Measurements from ENCODE around the gene NTM. TPM values are rescaled to one million over a fixed set of nuclear protein-coding genes. Genes with fewer than 3 reads are reported as not detected.

NTM gene
- polyA plus RNA-seq, 4 donors, result 0.94 to 3.1 (median 1.4) TPM; not detected in 1

DNA sequence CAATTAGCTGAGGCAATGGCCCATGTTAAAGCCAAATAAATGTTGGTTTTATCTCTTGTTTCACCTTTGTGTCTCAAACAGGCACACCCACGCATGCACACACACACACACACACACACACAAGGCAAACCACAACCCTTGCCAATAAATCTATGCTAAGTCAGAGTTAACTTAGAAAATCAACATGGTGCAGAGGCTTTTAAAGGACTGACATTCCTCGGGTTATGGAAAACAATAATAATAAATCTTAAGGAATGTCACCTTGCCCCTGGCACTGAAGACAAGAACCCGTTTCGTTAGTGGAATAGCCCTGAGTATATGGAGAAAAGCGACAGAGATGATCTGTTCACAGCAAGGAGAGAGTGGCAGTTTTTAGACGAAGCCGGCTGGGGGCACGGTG lies 326.3 kb downstream of the NTM start:
- Histone ChIP-seq H3K27ac (ENCODE audit: low read depth in 1 of 3, low read length in 2 of 3) (no peak overlapping the region), H3K4me3 (ENCODE audit: low read depth in 1 of 3, low read length in 3 of 3) (no peak overlapping the region), H3K27me3 (ENCODE audit: control insufficient read depth in 3 of 3, insufficient read depth in 3 of 3, low read length in 3 of 3) (peaks cover 0 to 21% (median 4%) of the 10 kb centered on the region in 3 donors), H3K9me3 (ENCODE audit: control insufficient read depth in 2 of 2, insufficient read depth in 1 of 2, low read depth in 1 of 2, low read length in 1 of 2) (no peaks in the 10 kb centered on the region), H3K36me3 (ENCODE audit: control insufficient read depth in 3 of 3, insufficient read depth in 2 of 3, low read depth in 1 of 3, low read length in 3 of 3) (no peaks in the 10 kb centered on the region), H3K4me1 (ENCODE audit: control insufficient read depth in 3 of 3, insufficient read depth in 2 of 3, low read depth in 1 of 3, low read length in 2 of 3) (no peaks in the 10 kb centered on the region)
- DNase-seq (no peak), FAIRE-seq (no peak)
- WGBS, 3 donors, result 69 to 79% (median 70%) methylated on average over 8 of the region's 8 CpGs

DNA sequence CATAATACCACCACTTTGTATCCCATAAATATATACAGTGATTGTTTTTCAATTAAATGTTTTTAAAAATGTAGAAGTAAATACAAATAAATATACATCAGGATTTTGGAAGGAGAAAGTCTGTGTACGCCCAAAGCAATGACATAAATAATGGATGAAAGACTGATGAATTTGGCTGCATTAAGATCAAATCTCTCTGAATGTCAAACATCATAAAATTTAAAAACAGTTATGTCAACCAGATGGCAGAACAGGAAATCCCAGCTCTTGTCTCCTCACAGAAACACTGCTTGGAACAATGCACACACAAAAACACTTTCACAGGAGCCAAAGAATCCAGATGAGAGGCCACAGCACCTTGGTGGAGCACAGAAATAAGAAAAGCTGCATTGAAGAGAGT lies 332.9 kb downstream of the NTM start:
- FAIRE-seq (no peak), DNase-seq (no peak)
- H3K9me3 ChIP-seq (ENCODE audit: control insufficient read depth in 2 of 2, insufficient read depth in 1 of 2, low read depth in 1 of 2, low read length in 1 of 2), result peaks cover 0 to 10% of the 10 kb centered on the region in 2 donors
- H3K4me3 ChIP-seq (ENCODE audit: low read depth in 1 of 3, low read length in 3 of 3), result no peak overlapping the region
- no peaks in the 10 kb centered on the region for H3K36me3 ChIP-seq (ENCODE audit: control insufficient read depth in 3 of 3, insufficient read depth in 2 of 3, low read depth in 1 of 3, low read length in 3 of 3)
- H3K4me1 ChIP-seq (ENCODE audit: control insufficient read depth in 3 of 3, insufficient read depth in 2 of 3, low read depth in 1 of 3, low read length in 2 of 3), result no peaks in the 10 kb centered on the region
- no peak overlapping the region for H3K27ac ChIP-seq (ENCODE audit: low read depth in 1 of 3, low read length in 2 of 3)
- 68 to 93% (median 86%) methylated on average over 1 of the region's 1 CpG for WGBS, 3 donors
- H3K27me3 ChIP-seq (ENCODE audit: control insufficient read depth in 3 of 3, insufficient read depth in 3 of 3, low read length in 3 of 3), result no peaks in the 10 kb centered on the region

DNA sequence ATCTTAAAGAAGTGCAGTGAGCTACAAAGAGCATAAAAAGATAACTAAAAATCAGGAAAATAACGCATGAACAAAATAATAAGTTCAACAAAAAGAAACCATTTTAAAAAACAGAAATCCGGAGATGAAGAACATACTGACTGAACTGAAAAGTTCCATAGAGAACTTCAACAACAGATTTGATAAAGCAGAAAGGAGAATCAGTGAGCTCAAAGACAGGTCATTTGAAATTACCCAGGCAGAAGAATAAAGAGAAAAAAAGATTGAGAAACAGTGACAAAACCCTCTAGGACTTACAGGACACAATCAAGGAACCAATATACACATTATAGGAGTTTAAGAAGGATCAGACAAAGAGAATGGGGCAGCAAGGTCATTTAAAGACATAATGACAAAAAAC lies 334.3 kb downstream of the NTM start:
- Histone ChIP-seq H3K4me1 (ENCODE audit: control insufficient read depth in 3 of 3, insufficient read depth in 2 of 3, low read depth in 1 of 3, low read length in 2 of 3) (no peaks in the 10 kb centered on the region), H3K27ac (ENCODE audit: low read depth in 1 of 3, low read length in 2 of 3) (no peak overlapping the region), H3K4me3 (ENCODE audit: low read depth in 1 of 3, low read length in 3 of 3) (no peak overlapping the region), H3K27me3 (ENCODE audit: control insufficient read depth in 3 of 3, insufficient read depth in 3 of 3, low read length in 3 of 3) (no peaks in the 10 kb centered on the region), H3K9me3 (ENCODE audit: control insufficient read depth in 2 of 2, insufficient read depth in 1 of 2, low read depth in 1 of 2, low read length in 1 of 2) (peaks cover 0 to 10% of the 10 kb centered on the region in 2 donors), H3K36me3 (ENCODE audit: control insufficient read depth in 3 of 3, insufficient read depth in 2 of 3, low read depth in 1 of 3, low read length in 3 of 3) (no peaks in the 10 kb centered on the region)
- FAIRE-seq, result no peak
- DNase-seq, result no peak
- 88 to 96% (median 90%) methylated on average over 2 of the region's 2 CpGs for WGBS, 3 donors

DNA sequence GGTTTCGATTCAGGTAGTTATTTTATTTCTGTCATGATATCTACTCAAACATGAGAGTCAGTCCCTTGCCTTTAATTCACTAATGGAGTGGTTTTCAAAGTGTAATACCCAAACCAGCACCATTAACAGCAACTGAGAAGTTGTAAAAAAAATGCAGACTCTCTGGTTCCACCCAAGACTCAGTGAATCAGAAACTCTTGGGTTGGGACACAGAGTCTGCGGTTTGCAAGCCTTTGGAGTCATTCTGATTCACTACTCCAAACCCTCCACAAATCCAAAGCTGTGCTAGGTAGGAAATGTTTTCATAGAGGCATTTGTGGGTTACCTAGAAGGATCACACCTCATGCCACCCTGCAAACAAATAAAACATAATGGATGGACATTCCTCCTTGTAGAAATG lies 340.1 kb downstream of the NTM start:
- FAIRE-seq (no peak), DNase-seq (no peak)
- H3K27me3 ChIP-seq (ENCODE audit: control insufficient read depth in 3 of 3, insufficient read depth in 3 of 3, low read length in 3 of 3), result no peaks in the 10 kb centered on the region
- H3K27ac ChIP-seq (ENCODE audit: low read depth in 1 of 3, low read length in 2 of 3), result no peak overlapping the region
- no peaks in the 10 kb centered on the region for H3K36me3 ChIP-seq (ENCODE audit: control insufficient read depth in 3 of 3, insufficient read depth in 2 of 3, low read depth in 1 of 3, low read length in 3 of 3)
- H3K4me3 ChIP-seq (ENCODE audit: low read depth in 1 of 3, low read length in 3 of 3), result no peak overlapping the region
- H3K4me1 ChIP-seq (ENCODE audit: control insufficient read depth in 3 of 3, insufficient read depth in 2 of 3, low read depth in 1 of 3, low read length in 2 of 3), result no peaks in the 10 kb centered on the region
- H3K9me3 ChIP-seq (ENCODE audit: control insufficient read depth in 2 of 2, insufficient read depth in 1 of 2, low read depth in 1 of 2, low read length in 1 of 2), result peaks cover 0 to 14% of the 10 kb centered on the region in 2 donors
- WGBS, 3 donors, result 76 to 86% (median 79%) methylated on average over 2 of the region's 2 CpGs

DNA sequence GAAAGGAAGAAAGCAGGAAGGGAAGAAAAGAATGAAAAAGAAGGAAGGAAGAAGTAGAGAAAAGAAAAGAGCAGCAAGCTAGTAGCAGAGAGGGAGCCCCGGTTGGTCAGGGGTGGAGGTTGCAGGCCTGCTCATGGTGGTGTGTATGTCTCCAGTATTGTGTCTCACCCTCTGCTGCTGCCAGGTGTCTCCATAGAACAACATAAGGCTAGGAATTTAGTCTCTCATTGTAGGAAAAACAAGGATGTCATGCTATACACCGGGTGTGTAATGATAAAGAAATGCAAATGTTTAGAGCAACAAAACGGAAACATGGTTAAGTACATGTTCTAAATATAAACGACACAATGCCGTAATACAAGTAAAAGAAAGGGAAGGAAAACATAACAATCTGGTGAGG lies 342.5 kb downstream of the NTM start:
- Histone ChIP-seq H3K4me3 (ENCODE audit: low read depth in 1 of 3, low read length in 3 of 3) (no peak overlapping the region), H3K9me3 (ENCODE audit: control insufficient read depth in 2 of 2, insufficient read depth in 1 of 2, low read depth in 1 of 2, low read length in 1 of 2) (peaks cover 0 to 14% of the 10 kb centered on the region in 2 donors), H3K36me3 (ENCODE audit: control insufficient read depth in 3 of 3, insufficient read depth in 2 of 3, low read depth in 1 of 3, low read length in 3 of 3) (no peaks in the 10 kb centered on the region), H3K27me3 (ENCODE audit: control insufficient read depth in 3 of 3, insufficient read depth in 3 of 3, low read length in 3 of 3) (no peaks in the 10 kb centered on the region), H3K27ac (ENCODE audit: low read depth in 1 of 3, low read length in 2 of 3) (no peak overlapping the region), H3K4me1 (ENCODE audit: control insufficient read depth in 3 of 3, insufficient read depth in 2 of 3, low read depth in 1 of 3, low read length in 2 of 3) (no peaks in the 10 kb centered on the region)
- FAIRE-seq (no peak), DNase-seq (no peak)
- 73 to 83% (median 80%) methylated on average over 5 of the region's 5 CpGs for WGBS, 3 donors

DNA sequence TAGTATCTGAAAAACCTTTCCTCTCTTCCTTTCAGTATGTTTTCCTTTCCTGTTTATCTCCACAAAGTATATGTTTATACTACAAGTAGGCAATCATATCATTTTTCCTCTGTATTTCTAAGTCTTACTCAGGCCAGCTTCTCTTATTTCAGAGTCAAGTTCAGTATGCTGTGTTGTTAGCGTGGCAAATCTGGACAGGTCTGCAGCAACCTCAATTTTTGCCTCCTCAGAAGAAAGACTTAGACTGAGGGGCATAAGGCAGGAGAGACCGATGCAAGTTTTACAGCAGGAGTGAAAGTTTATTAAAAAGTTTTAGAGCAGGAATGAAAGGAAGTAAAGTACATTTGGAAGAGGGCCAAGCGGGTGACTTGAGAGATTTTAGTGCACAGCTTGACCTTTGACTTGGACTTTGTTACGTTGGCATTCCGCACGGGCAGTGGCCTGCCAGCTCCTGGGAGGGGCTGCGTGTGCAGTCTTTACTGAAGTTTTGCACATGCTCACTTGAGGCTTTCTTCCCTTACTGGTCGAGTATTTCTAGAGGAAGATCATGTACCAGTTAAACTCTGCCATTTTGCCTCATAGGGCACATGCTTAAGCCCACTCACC lies 343.2 kb downstream of the NTM start:
- Histone ChIP-seq H3K9me3 (ENCODE audit: control insufficient read depth in 2 of 2, insufficient read depth in 1 of 2, low read depth in 1 of 2, low read length in 1 of 2) (peaks cover 0 to 14% of the 10 kb centered on the region in 2 donors), H3K36me3 (ENCODE audit: control insufficient read depth in 3 of 3, insufficient read depth in 2 of 3, low read depth in 1 of 3, low read length in 3 of 3) (no peaks in the 10 kb centered on the region), H3K27me3 (ENCODE audit: control insufficient read depth in 3 of 3, insufficient read depth in 3 of 3, low read length in 3 of 3) (no peaks in the 10 kb centered on the region), H3K4me1 (ENCODE audit: control insufficient read depth in 3 of 3, insufficient read depth in 2 of 3, low read depth in 1 of 3, low read length in 2 of 3) (no peaks in the 10 kb centered on the region), H3K4me3 (ENCODE audit: low read depth in 1 of 3, low read length in 3 of 3) (no peak overlapping the region), H3K27ac (ENCODE audit: low read depth in 1 of 3, low read length in 2 of 3) (no peak overlapping the region)
- DNase-seq (peak in 1 of 2 donors; percentile 46), FAIRE-seq (no peak)
- 48 to 77% (median 68%) methylated on average over 8 of the region's 8 CpGs for WGBS, 3 donors

DNA sequence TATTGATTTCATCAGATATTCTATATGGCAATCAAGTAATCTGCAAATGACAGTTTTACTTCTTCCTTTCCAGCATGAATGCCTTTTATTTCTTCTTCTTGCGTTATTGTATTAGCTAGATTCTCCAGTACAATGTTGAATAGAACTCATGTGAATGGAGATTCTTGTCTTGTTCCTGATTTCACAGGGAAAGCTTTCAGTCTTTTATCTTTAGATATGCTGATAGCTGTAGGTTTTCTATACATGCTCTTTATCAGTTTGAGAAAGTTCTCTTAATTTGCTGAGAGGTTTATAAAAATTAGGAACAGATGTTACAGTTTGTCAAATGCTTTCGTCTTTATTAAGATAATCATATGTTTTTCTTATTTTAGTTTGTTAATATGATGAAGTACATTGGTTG lies 347.2 kb downstream of the NTM start:
- FAIRE-seq (no peak), DNase-seq (no peak)
- no peak overlapping the region for H3K4me3 ChIP-seq (ENCODE audit: low read depth in 1 of 3, low read length in 3 of 3)
- H3K9me3 ChIP-seq (ENCODE audit: control insufficient read depth in 2 of 2, insufficient read depth in 1 of 2, low read depth in 1 of 2, low read length in 1 of 2), result peaks cover 0 to 11% of the 10 kb centered on the region in 2 donors
- H3K36me3 ChIP-seq (ENCODE audit: control insufficient read depth in 3 of 3, insufficient read depth in 2 of 3, low read depth in 1 of 3, low read length in 3 of 3), result no peaks in the 10 kb centered on the region
- no peaks in the 10 kb centered on the region for H3K4me1 ChIP-seq (ENCODE audit: control insufficient read depth in 3 of 3, insufficient read depth in 2 of 3, low read depth in 1 of 3, low read length in 2 of 3)
- WGBS, 3 donors, result 65 to 81% (median 79%) methylated on average over 2 of the region's 2 CpGs
- H3K27me3 ChIP-seq (ENCODE audit: control insufficient read depth in 3 of 3, insufficient read depth in 3 of 3, low read length in 3 of 3), result no peaks in the 10 kb centered on the region
- H3K27ac ChIP-seq (ENCODE audit: low read depth in 1 of 3, low read length in 2 of 3), result no peak overlapping the region

DNA sequence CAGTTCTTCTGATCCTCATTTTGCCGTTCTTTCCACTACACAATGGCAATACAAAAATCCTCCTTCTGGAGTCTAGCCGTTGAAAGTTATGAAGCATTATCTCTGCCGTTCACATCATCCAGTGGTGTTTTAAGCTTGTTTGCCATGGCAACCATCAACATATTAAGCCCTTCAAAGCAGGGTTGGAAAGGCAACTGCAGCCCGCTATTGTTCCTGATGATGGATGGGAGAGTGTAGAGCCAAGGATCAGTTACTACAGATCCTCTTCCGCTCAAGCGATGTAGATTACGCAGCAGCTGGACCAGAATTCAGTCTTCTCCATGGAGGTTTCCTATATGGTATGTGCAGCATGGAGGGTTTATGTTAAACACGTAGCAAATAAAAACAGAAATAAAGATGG lies 352.7 kb downstream of the NTM start:
- Histone ChIP-seq H3K4me3 (ENCODE audit: low read depth in 1 of 3, low read length in 3 of 3) (no peak overlapping the region), H3K4me1 (ENCODE audit: control insufficient read depth in 3 of 3, insufficient read depth in 2 of 3, low read depth in 1 of 3, low read length in 2 of 3) (no peaks in the 10 kb centered on the region), H3K36me3 (ENCODE audit: control insufficient read depth in 3 of 3, insufficient read depth in 2 of 3, low read depth in 1 of 3, low read length in 3 of 3) (no peaks in the 10 kb centered on the region), H3K27me3 (ENCODE audit: control insufficient read depth in 3 of 3, insufficient read depth in 3 of 3, low read length in 3 of 3) (no peaks in the 10 kb centered on the region), H3K27ac (ENCODE audit: low read depth in 1 of 3, low read length in 2 of 3) (no peak overlapping the region), H3K9me3 (ENCODE audit: control insufficient read depth in 2 of 2, insufficient read depth in 1 of 2, low read depth in 1 of 2, low read length in 1 of 2) (no peaks in the 10 kb centered on the region)
- FAIRE-seq, result no peak
- 71 to 77% (median 71%) methylated on average over 8 of the region's 8 CpGs for WGBS, 3 donors
- DNase-seq, result no peak

DNA sequence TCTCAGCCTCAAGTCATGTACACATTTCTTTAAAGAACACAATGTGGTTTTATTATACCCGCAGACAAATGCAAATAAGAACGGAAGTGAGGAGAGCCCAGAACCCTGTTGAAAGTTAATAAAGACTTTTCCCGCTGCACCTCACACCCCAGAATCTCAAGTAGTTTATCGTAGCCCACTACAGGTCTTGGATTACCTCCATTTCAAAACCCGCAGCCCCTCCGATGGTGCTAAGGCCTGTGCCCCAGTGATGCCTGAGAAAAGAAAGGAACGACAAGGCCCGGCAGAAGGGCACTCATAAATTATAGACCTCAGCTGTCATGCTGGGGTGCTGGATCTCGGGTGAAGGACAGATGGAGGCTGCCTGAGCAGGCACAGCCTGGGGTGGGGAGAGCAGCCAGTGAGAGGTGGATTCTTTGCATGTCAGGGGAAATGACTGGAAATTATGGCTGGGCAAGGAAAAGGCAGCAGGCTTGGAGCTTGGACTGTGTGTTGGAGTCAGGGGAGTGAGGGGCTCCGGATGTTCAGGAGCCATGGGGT lies 354.1 kb downstream of the NTM start:
- H3K27ac ChIP-seq (ENCODE audit: low read depth in 1 of 3, low read length in 2 of 3), result no peak overlapping the region
- H3K4me3 ChIP-seq (ENCODE audit: low read depth in 1 of 3, low read length in 3 of 3), result no peak overlapping the region
- DNase-seq, result no peak
- 75 to 84% (median 76%) methylated on average over 10 of the region's 10 CpGs for WGBS, 3 donors
- no peaks in the 10 kb centered on the region for H3K4me1 ChIP-seq (ENCODE audit: control insufficient read depth in 3 of 3, insufficient read depth in 2 of 3, low read depth in 1 of 3, low read length in 2 of 3)
- FAIRE-seq, result no peak
- H3K36me3 ChIP-seq (ENCODE audit: control insufficient read depth in 3 of 3, insufficient read depth in 2 of 3, low read depth in 1 of 3, low read length in 3 of 3), result no peaks in the 10 kb centered on the region
- H3K27me3 ChIP-seq (ENCODE audit: control insufficient read depth in 3 of 3, insufficient read depth in 3 of 3, low read length in 3 of 3), result no peaks in the 10 kb centered on the region
- no peaks in the 10 kb centered on the region for H3K9me3 ChIP-seq (ENCODE audit: control insufficient read depth in 2 of 2, insufficient read depth in 1 of 2, low read depth in 1 of 2, low read length in 1 of 2)

Data from small intestine (tissue), 7 donors.